Measurements from ENCODE around the gene SKI.

SKI gene

GRCh38 chr1:2229911-2230731, 2.0 kb downstream of the SKI start:
- DNase-seq (ENCODE audit: low read depth), result no peak

- peak; percentile 38 for DNase-seq (ENCODE audit: low read depth)
Observed at GRCh38 chr1:2230781-2231531, 2.8 kb downstream of the SKI start.

DNA sequence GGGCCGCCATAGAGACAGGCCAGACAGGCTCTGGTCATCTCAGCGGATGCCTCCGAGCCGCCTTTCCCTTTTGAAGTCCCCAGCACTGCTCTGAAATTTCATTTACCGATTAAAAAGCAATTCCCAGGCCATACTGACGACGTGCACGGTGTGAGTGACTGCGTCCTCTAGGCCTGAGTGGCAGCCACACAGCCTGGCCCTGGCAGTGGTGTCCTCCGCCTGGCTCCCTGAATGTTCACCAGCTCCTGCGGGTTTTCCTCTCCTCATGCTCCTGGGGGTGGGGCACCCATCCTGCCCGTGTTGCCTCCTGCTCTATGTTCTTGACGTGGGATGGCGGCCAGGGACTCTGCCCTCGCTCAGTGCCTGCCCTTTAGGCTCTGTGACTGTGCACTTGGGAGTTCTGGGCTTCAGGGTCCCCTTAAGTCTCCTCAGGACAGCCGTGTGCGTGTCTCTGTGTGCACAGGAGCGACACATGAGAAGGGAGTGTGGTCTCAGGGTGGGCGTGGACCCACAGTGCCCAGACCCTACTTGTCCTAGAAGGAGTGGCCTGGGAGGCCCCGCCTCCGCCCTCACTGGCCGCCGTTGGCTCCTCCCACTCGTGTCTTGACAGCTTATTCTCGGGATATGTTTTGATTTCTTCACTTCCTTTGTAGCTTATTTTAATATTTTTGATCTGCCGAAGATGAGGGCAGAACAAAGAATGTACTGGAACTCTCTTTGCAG, 3.6 kb downstream of the SKI start:
- DNase-seq (ENCODE audit: low read depth), result peak; percentile 66

- DNase-seq (ENCODE audit: low read depth), result no peak
Observed at GRCh38 chr1:2232255-2232915, 4.3 kb downstream of the SKI start.

DNA sequence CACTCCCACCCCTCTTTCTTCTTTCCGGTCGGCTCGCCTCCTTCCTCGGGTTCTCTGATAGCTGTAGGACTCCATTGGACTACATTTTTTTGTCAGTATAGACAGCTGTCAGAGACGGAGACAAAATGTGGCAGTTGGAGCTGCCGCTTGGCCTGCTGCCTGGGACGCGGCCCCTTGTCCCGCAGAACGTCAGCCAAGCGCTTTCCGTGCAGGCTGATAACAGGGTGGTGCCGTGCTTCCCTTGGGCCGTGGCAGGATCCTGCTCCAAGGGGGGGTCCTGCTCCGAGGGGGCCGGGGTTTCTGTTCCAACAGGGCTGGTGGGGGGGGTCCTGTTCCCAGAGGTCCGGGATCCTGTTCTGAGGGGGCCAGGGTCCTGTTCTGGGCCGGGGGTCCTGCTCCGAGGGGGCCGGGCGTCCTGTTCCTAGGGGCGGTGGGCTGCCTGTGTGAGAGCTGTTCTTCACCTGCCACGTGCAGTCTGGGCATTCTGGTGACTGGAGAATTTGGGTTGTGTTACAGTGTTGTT, 4.9 kb downstream of the SKI start:
- no peak for DNase-seq (ENCODE audit: low read depth)

- no peak for DNase-seq (ENCODE audit: low read depth)
Observed at GRCh38 chr1:2233468-2233867, 5.3 kb downstream of the SKI start.

GRCh38 chr1:2233997-2234761, 6.1 kb downstream of the SKI start:
- peak; percentile 72 for DNase-seq (ENCODE audit: low read depth)

DNA sequence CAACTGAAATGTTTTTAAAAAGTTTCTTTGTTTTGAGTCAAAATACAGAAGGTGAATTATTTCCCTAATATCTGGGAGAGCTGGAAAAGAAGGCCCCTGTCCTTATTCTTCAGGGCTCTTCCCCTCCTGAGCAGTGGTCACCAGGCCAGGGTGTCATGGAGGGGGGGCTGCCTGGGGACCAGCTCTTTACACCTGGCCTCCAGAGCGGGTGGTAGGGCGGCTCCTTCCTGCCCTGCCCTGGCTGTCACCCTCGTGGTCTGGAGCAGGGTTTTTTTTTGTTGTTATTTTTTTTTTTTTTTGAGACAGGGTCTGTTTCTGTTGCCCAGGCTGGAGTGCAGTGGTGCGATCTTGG, 6.6 kb downstream of the SKI start:
- DNase-seq (ENCODE audit: low read depth), result no peak

GRCh38 chr1:2235300-2235998, 7.3 kb downstream of the SKI start:
- no peak for DNase-seq (ENCODE audit: low read depth)

- peak; percentile 43 for DNase-seq (ENCODE audit: low read depth)
Observed at GRCh38 chr1:2236695-2237677, 8.9 kb downstream of the SKI start.

DNA sequence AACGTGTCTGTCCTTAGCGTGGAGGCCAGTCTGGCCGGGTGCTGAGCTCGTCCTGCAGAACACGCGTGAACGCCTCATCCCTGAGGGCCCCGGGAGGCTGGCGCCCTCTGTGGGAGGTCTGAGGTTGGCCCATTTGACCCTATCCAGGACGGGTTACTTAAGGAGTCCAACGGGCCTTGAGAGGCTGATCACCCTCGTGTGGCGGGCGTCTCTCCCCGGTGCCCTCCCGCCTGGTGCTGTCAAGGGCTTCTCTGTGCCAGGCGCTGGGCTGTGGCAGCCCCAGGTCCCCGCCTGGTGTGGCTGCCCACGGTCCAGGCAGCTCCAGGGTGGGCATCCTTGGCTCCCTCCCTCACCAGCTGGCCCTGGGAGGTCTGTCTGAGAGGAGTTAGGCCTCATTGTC, 9.7 kb downstream of the SKI start:
- DNase-seq (ENCODE audit: low read depth), result no peak

GRCh38 chr1:2238361-2239012, 10.4 kb downstream of the SKI start:
- no peak for DNase-seq (ENCODE audit: low read depth)

DNA sequence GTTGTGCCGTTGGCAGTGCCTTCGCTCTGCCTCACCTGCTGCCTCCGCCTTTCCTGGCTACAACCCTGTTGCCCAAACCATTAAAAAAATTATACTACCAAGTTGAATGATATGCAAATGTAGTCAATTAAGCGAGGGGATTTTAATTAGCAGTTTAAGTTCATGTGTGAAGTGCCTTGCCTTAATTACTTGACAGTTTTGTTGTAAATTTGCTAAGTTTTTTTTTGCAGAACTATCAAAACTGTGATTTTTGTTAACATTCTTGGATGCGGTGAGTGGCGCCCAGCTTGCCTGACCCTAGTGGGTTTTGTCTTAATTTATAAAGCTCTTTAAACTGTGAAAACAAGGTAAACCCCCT, 10.9 kb downstream of the SKI start:
- DNase-seq (ENCODE audit: low read depth), result no peak

DNA sequence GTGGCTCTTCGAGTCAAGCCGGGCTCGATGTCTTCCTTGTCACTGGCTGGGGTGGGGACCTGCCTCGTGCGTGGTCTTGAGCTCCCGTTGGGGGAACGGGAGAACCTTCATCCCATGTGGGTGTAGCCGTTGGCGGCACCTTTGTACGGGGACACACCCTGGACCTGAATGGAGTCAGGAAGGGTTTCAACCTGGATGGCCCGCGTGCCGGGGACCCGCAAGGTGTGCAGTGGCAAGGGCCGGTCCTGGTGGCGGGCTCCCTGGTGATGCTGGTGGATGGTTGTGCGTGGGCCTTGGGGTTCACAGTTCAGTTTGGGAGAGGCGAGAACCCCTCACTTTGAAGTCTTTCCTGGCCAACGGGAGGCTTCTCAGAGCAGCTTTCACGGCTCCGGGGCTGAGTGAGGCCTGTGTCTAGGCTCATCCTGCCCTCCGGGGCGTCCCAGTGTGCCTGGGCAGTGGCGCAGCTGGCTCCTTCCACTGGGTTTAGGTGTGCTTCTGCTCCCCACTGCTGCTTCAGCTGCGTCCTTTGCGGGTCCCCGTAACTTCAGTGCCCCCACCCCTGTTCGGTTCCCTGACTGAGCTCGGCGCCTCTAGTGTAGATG, 11.4 kb downstream of the SKI start:
- no peak for DNase-seq (ENCODE audit: low read depth)

- no peak for DNase-seq (ENCODE audit: low read depth)
Observed at GRCh38 chr1:2240270-2241156, 12.4 kb downstream of the SKI start.

DNA sequence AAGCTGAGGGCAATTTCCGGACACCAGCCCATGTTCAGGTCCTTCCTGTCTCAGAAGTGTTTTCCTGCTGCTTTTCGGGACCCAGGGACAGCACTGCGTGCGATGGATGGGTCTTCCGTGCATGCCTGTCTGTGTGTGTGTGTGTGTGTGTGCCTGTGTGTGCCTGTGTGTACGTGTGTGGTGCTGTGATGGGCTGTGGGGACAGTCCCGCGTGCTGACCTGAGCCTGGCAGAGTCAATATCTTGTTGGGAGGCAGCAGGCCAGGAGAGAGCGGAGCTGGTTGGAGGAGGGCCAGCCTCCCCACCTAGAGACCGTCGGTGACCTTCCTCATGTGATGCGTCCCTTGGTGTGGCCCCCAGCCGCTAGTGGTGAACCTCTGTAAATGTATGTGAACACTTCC, 13.7 kb downstream of the SKI start:
- no peak for DNase-seq (ENCODE audit: low read depth)

Data from activated T-helper 1 cell treated with Interleukin-2 at 50 U/mL for 16 hours (primary cell).